Epithelial cell of proximal tubule (primary cell): ENCODE results near the gene CUX1. TPM values are rescaled to one million over a fixed set of nuclear protein-coding genes. Genes with fewer than 3 reads are reported as not detected.

Experiments used
- DNase-seq: peaks from one replicate; pipeline ENCODE4 v3.0.0-alpha.2; 2011; ENCODE audit warnings: low read depth
- H3K4me3 ChIP-seq: 2 replicates; pipeline ENCODE4 v1.5.1; 2011; ENCODE audit warnings: low read depth, mild to moderate bottlenecking, low read length
- total RNA-seq: library from RNA; depleted of rRNA; stranded (reverse); fragments of >200 nt; gene quantifications from 2 replicates; pipeline ENCODE4 v1.2.3, GENCODE V29; 2015
- TF ChIP-seq, protein P1 (sequence below): conservative IDR thresholded peaks from 2 replicates; pipeline ENCODE4 v1.5.1; 2012; ENCODE audit warnings: low read depth, mild to moderate bottlenecking, low read length

Gene CUX1
- total RNA-seq, 1 donor from 2014 or later = 37.3 TPM

DNA sequence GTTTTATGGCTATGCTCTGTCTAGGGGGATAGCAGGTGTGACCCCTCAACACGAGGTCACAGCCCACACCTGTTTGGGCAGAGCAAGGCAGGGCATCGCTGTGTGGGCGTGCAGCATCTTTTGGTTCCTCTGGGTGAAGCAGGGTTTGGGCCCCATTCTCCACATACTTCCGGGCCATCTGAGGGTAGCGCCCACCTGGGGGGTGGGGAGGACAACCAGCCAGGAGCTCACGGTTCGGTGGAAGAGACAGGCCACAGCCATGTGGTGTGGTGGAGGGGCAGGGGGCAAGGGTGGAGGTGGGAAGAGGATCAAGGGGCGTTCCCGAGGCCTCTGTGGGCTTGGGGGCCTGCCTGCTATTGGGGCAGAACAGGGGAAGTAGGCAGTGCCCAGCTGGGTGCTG, 471.6 kb downstream of the CUX1 start:
- DNase-seq = no peak
- no peak overlapping the region for H3K4me3 ChIP-seq
- TF ChIP-seq, protein P1, sequence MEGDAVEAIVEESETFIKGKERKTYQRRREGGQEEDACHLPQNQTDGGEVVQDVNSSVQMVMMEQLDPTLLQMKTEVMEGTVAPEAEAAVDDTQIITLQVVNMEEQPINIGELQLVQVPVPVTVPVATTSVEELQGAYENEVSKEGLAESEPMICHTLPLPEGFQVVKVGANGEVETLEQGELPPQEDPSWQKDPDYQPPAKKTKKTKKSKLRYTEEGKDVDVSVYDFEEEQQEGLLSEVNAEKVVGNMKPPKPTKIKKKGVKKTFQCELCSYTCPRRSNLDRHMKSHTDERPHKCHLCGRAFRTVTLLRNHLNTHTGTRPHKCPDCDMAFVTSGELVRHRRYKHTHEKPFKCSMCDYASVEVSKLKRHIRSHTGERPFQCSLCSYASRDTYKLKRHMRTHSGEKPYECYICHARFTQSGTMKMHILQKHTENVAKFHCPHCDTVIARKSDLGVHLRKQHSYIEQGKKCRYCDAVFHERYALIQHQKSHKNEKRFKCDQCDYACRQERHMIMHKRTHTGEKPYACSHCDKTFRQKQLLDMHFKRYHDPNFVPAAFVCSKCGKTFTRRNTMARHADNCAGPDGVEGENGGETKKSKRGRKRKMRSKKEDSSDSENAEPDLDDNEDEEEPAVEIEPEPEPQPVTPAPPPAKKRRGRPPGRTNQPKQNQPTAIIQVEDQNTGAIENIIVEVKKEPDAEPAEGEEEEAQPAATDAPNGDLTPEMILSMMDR = no peak

DNA sequence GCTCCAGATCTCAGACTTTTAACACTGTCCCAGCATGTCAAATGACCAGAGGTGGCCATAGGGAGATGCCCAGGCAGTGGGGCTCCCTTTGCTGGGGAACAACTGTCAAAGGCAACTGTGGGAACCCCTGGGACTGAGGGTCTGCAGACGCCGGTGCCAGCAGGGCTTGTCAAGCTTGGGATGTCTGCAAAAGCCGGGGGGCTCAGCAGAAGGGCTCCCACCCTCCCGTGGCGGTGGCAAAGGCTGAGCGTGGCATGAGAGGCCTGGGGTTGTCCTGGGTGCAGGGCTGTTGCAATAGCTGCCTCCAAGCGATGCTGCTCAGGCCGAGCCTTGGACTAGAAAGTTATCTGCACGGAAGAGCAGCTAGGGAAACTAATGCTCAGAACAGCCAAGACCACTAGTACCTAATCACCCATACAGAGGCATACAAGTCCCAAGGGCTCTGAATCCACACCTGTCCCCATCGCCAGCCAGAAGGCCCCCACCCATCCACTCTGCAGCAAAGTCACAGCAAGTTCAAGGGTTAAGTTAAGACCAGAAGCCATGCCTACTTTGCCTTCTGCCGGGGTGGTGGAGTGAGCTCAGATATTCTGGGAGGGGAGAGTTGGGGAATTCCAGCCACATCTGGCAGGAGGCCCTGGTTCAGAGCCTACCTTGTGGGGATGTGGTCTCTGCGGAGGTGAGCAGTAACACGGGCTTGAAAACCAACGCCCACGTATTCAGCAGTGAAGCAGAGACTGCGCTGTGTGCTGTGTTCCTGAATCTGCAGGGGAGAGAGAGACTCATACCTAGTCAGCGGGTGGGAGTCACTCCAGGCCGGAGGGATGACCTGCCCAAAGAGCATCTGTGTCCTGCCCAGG, 473.9 kb downstream of the CUX1 start:
- TF ChIP-seq, protein P1 = no peak
- no peak for DNase-seq
- no peak overlapping the region for H3K4me3 ChIP-seq

DNA sequence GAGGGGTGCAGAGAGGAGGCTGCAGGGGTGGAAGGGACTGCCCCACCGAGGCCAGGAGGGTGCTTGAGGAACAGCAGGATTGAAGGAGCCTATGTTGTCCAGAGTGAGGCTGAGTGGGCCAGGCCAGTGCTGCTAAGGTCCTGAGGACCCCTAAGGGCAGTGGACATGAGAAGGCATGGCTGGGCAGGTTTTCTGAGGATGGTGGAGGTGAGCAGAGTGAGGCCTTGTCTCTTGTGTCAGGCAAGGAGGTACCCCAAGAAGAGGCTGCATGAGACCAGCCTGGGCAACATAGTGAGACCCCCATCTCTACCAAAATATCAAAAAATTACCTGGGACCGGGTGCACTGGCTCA, 474.5 kb downstream of the CUX1 start:
- TF ChIP-seq, protein P1 = no peak
- no peak overlapping the region for H3K4me3 ChIP-seq
- DNase-seq = no peak

DNA sequence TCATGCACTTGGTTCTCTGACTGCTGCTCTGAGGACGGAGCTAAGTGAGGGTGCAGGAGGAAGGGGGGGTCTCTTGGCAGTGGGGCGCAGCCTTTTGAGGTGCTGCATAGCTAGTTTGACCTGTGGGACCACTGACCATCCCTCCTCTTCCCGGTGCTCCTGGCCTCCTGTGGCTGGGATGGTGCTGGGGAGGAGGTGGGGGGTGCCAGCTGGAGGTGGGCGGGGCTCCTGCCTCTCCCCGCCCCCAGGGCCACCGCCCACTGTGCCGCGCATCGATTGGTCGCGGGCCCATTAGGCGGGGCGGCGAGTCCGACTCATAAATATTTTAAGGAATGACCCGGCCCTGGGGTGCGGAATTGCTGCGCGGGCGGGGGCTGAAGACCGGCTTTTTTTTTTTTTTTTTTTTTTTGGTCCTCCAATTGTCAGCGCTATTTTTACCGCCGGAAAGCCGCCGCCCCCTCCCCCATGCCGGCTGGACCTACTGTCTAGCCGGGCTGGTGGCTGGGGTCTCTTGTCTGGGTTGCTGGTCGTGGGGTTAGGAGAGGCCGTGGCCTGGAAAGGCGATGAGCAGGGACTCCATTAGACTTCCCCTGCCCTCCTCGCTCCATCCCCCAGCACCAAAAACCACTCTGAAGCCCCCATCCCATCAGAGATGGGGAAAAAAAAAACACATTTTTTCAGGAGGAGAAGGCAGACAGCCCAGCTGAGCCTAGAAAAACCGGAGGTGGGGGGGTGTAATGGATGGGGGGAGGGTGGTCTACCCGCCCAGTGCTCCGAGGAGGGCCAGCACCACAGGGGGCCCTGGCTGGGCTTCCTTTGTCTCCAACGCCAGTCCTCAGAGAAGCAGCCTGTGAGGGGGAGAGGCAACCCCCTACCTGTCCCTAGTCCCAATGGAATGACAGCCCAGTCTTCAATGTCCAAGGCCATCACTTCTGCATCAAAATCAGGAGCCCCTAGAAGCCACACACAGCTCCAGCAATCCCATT, 475.7 kb downstream of the CUX1 start:
- H3K4me3 ChIP-seq = no peak overlapping the region
- TF ChIP-seq, protein P1 = no peak
- DNase-seq = no peak

DNA sequence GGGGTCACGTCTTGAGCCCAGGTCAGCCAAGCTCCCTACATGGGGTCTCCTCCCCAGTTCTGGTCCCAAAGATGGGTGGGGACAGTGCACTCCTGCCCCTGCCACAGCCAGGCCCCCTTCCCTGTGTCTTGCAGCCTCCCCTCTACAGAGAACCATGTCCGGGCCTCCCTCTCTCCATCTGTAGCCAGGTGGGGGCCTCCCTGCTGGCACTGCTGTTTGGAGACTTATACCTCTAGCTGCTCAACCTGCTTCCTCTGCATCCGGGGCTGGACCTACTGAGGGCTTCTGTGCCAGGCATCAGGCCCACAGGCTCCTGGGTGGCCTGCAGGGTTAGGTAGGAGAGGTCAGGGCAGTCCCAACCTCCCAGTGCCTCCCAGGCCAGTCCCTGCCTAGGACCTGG, 477.2 kb downstream of the CUX1 start:
- no peak for DNase-seq
- TF ChIP-seq, protein P1 = no peak

DNA sequence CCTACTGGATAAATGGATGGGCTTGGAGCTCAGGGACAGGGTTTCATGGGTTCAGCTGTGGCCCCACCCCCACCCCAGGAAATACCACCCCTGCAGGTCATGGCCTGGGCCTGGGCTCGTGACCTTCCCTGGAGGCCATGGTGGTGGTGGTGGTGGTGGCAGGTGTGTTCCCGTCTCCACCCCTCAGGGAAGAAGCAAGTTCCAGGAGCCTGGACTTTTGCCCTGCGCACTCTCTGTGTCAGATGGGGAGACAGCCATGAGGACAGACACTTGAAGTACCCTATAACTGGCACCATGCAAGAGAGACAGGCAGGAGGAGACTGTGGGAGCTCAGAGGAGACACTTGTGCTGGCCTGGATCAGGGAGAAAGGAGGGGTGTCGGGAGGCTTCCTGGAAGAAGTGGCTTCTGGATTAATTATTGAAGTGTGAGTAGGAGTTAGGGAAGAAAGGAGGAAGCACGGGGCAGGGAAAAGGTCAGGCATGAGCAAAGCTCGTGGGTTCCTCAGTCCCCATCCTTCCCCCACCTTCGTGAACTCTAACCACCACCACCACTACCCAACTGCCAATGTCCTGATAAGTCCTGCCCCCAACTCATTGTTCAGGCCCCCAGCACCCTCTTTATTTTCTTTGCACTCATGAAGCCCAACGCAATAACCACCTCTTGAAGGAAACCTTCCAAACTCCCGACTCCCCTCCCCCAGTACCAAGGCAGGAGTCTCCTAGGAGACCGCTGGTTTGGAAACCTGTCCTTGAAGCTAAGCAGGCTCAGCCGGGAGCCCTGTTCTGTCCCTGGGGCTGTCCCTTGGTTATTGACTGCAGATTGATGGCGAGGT, 478.1 kb downstream of the CUX1 start:
- H3K4me3 ChIP-seq = no peak overlapping the region
- TF ChIP-seq, protein P1 = no peak
- no peak for DNase-seq

More for the DNA sequence above, 477.2 kb downstream of the CUX1 start:
- no peak overlapping the region for H3K4me3 ChIP-seq
